Sigmoid colon (tissue), 7 donors: Measurements from ENCODE around the gene BCAS3. TPM values are rescaled to one million over a fixed set of nuclear protein-coding genes. Genes with fewer than 3 reads are reported as not detected.

Experiments
- DNase-seq: peaks from one replicate; pipeline ENCODE4 v3.0.0-alpha.2; 2019
- H3K27ac ChIP-seq, 4 donors: fragments of 200-600 bp; sonication (generic); one replicate each; pipeline ENCODE4 v1.5.1; 2016 to 2019; ENCODE audit warnings: mild to moderate bottlenecking in 1 of 4
- H3K27me3 ChIP-seq, 3 donors: fragments of 200-600 bp; sonication (generic); one replicate each; pipeline ENCODE4 v1.5.1; 2019; ENCODE audit warnings: mild to moderate bottlenecking in 1 of 3
- H3K36me3 ChIP-seq, 4 donors: fragments of 200-600 bp; sonication (generic); one replicate each; pipeline ENCODE4 v1.5.1; 2016 to 2019
- H3K4me1 ChIP-seq, 4 donors: fragments of 200-600 bp; sonication (generic); one replicate each; pipeline ENCODE4 v1.5.1; 2017 to 2019
- H3K4me3 ChIP-seq, 4 donors: fragments of 200-600 bp; sonication (generic); one replicate each; pipeline ENCODE4 v1.5.1; 2017 to 2019; ENCODE audit warnings: mild to moderate bottlenecking in 2 of 4, moderate library complexity in 1 of 4
- H3K9me3 ChIP-seq, 4 donors: fragments of 200-600 bp in 3 of 4; sonication (generic) in 3 of 4; one replicate each; pipeline versions ENCODE4 v1.5.1 to v1.6.1; 2013 to 2019
- EP300 ChIP-seq, 4 donors: sonication (generic); formaldehyde crosslinking; IDR thresholded peaks; one replicate each; pipeline ENCODE4 v1.6.1; 2017; ENCODE audit warnings: antibody characterized with exemption in 4 of 4
- POLR2A ChIP-seq, 2 donors: fragments of 450-650 bp; IDR thresholded peaks; one replicate each; pipeline ENCODE4 v1.6.1; 2016; ENCODE audit warnings: antibody characterized with exemption in 2 of 2, mild to moderate bottlenecking in 2 of 2, moderate library complexity in 2 of 2
- POLR2AphosphoS5 ChIP-seq, 4 donors: sonication (generic); formaldehyde crosslinking; IDR thresholded peaks; one replicate each; pipeline ENCODE4 v1.6.1; 2017; ENCODE audit warnings: antibody characterized with exemption in 4 of 4
- WGBS, 2 donors: extraction: QIAGEN DNeasy Blood & Tissue Kit; methylation state at CpG; one replicate each; pipeline ENCODE4 v1.1.7; 2013; 5-methylcytosine and 5-hydroxymethylcytosine counted together
- intact Hi-C: fragments of 100-400 bp; cut with DNase I; formaldehyde crosslinking; loops from one replicate; pipeline ENCODE4 v1.15.1; 2023
- polyA plus RNA-seq, 3 donors: library from polyadenylated mRNA; stranded (reverse); fragments of 200-250 nt; gene quantifications; one replicate each; pipeline ENCODE4 v1.2.3, GENCODE V29; 2013
- total RNA-seq, 4 donors: library from RNA; depleted of rRNA; stranded (reverse); fragments of >200 nt; gene quantifications; one replicate each; pipeline ENCODE4 v1.1.0, GENCODE V29; 2016
- TF ChIP-seq, protein P1 (sequence below), 4 experiments: fragments of 450-650 bp in 3 of 4; fragments of 200-600 bp in 1 of 4; IDR thresholded peaks; one replicate each; pipeline ENCODE4 v1.5.1; 2016 to 2019; ENCODE audit warnings: antibody characterized with exemption in 4 of 4, mild to moderate bottlenecking in 3 of 4, moderate library complexity in 2 of 4
- donor health status: healthy with polysubstance abuse.
- donor health status: Bipolar disorder and iron deficiency.
- donor health status: healthy.

BCAS3 gene
- total and polyA plus RNA-seq, 7 donors: 6.3 to 38.5 (median 28.5) TPM

DNA sequence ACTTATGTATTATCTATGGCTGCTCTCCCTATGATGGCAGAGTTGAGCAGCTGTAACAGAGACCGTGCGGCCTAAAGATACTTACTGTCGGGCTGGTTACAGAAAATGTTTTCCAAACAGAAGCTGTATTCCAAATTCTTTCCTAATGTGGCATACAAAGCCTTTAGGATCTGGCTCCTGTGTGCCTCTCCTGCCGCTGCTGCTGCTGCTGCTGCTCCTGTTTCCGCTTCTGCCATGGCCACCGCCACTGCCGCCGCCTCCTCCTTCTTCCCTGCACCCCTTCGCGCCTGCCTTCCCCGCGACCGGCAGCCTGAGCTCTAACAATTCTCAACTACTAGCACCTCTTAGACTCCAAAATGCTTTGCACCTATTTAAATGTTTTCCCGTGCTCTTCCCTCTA lies 458.1 kb downstream of the BCAS3 start:
- Histone ChIP-seq H3K4me1 (no peaks in the 10 kb centered on the region), H3K36me3 (no peaks in the 10 kb centered on the region), H3K27ac (no peak overlapping the region), H3K4me3 (no peak overlapping the region), H3K27me3 (no peaks in the 10 kb centered on the region), H3K9me3 (no peaks in the 10 kb centered on the region)
- TF ChIP-seq POLR2A (IDR thresholded peaks at IDR 0.05) (no peak), POLR2AphosphoS5 (IDR thresholded peaks at IDR 0.05) (no peak)
- WGBS, 2 donors: 79 to 89% methylated on average over 14 of the region's 14 CpGs
- DNase-seq: no peak
- intact Hi-C loops: no loop called here

DNA sequence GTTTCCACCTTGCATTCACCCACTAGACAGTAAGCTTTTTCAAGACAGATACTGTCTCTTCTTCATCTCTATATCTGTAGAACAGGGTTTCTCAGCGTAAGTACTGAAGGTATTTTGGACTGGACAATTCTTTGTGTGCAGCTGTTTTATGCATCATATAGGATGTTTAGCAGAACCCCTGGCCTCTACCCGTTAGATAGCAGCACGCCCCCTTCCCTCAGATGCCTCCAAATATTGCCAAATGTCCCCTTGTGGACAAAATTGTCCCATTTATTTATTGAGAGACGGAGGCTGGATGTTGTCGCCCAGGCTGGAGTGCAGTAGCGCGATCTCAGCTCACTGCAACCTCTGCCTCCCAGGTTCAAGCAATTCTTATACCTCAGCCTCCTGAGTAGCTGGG lies 458.6 kb downstream of the BCAS3 start:
- no peak for DNase-seq
- WGBS, 2 donors: 93 to 95% methylated on average over 7 of the region's 7 CpGs
- TF ChIP-seq POLR2A (IDR thresholded peaks at IDR 0.05) (no peak), EP300 (IDR thresholded peaks at IDR 0.05) (no peak), POLR2AphosphoS5 (IDR thresholded peaks at IDR 0.05) (no peak)
- TF ChIP-seq, protein P1, sequence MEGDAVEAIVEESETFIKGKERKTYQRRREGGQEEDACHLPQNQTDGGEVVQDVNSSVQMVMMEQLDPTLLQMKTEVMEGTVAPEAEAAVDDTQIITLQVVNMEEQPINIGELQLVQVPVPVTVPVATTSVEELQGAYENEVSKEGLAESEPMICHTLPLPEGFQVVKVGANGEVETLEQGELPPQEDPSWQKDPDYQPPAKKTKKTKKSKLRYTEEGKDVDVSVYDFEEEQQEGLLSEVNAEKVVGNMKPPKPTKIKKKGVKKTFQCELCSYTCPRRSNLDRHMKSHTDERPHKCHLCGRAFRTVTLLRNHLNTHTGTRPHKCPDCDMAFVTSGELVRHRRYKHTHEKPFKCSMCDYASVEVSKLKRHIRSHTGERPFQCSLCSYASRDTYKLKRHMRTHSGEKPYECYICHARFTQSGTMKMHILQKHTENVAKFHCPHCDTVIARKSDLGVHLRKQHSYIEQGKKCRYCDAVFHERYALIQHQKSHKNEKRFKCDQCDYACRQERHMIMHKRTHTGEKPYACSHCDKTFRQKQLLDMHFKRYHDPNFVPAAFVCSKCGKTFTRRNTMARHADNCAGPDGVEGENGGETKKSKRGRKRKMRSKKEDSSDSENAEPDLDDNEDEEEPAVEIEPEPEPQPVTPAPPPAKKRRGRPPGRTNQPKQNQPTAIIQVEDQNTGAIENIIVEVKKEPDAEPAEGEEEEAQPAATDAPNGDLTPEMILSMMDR (IDR thresholded peaks at IDR 0.05): no peak
- Histone ChIP-seq H3K9me3 (no peaks in the 10 kb centered on the region), H3K36me3 (no peaks in the 10 kb centered on the region), H3K4me1 (no peaks in the 10 kb centered on the region), H3K27me3 (no peaks in the 10 kb centered on the region), H3K4me3 (no peak overlapping the region), H3K27ac (no peak overlapping the region)
- intact Hi-C loops: no loop called here

DNA sequence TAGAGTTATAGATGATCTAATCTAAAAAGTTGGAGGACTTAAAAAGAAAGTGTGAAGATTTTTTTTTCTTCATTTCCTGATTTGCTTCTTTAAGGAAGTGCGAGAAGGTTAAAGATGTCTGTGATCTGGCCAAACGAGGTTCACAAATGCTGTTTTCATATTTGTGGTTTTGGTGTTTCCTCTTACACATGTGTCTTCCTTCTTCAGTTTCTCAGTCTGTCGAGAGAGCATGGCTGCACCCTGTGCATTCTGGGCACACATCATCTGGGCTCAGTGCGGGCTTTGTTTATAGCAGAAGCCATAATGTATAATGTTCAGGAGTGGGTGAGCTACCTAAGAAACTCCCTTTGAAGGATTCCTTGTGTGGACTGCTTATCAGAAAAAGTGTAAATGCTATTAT lies 461.6 kb downstream of the BCAS3 start:
- TF ChIP-seq EP300 (IDR thresholded peaks at IDR 0.05): no peak
- TF ChIP-seq POLR2AphosphoS5 (IDR thresholded peaks at IDR 0.05): no peak
- no peak for TF ChIP-seq POLR2A (IDR thresholded peaks at IDR 0.05)
- TF ChIP-seq, protein P1 (IDR thresholded peaks at IDR 0.05): no peak
- Histone ChIP-seq H3K9me3 (no peaks in the 10 kb centered on the region), H3K4me1 (peaks cover 0 to 5% (median 0%) of the 10 kb centered on the region in 4 donors), H3K36me3 (no peaks in the 10 kb centered on the region), H3K27ac (no peak overlapping the region), H3K27me3 (no peaks in the 10 kb centered on the region), H3K4me3 (no peak overlapping the region)
- WGBS, 2 donors: 2 to 13% methylated on average over 4 of the region's 4 CpGs
- intact Hi-C loops: no loop called here
- DNase-seq: no peak

DNA sequence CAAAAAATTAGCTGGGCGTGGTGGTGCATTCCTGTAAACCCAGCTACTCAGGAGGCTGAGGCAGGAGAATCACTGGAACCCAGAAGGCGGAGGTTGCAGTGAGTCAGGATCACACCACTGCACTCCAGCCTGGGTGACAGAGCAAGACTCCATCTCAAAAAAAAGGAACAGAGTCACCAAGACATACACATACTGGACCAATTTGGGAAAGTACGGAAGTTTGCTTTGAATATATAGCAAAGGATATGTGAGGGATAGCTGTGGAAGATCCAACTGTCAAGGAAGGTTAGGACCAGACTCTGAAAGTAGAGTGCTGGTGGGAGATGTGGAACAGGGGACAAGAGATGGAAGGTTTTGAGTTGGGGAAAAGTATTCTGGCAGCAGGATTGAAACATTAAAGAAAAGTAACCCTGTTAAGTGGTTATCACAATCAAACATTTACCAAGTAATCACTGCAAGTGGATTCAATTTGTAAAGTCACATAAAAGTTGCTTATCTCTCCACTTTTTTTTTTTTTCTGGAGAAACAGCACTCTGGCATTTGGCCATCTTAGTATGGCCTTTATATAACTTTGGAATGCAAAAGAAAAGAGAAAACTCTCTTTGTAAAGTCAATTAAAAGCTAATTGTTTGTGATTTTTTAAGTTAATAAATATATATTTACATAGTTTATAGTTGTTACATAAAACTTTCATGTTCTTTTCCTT lies 462.6 kb downstream of the BCAS3 start:
- Histone ChIP-seq H3K4me3 (no peak overlapping the region), H3K27me3 (no peaks in the 10 kb centered on the region), H3K4me1 (peaks cover 0 to 15% (median 3%) of the 10 kb centered on the region in 4 donors), H3K9me3 (no peaks in the 10 kb centered on the region), H3K27ac (no peak overlapping the region), H3K36me3 (no peaks in the 10 kb centered on the region)
- TF ChIP-seq POLR2AphosphoS5 (IDR thresholded peaks at IDR 0.05) (no peak), EP300 (IDR thresholded peaks at IDR 0.05) (no peak), POLR2A (IDR thresholded peaks at IDR 0.05) (no peak)
- TF ChIP-seq, protein P1 (IDR thresholded peaks at IDR 0.05): no peak
- intact Hi-C loops: no loop called here
- DNase-seq: no peak
- 29 to 86% methylated on average over 3 of the region's 3 CpGs for WGBS, 2 donors

DNA sequence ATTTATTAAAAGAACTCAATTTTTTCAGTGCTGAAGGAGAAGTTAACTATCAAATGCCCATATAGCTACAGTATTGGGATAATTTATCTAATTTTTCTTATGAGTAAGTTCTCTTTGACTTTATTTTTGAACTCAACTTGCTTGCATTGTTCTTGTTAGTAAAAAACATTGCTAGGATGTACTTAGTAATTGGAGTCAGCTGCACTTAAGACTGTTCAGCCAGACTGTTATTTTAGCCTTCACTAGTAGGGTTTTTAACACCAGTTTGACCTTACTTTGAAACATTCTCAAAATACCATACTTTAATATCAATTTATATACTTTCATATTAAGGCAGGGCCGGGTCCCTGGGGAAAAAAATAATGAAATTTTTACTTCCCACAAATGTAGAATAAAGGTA lies 465.4 kb downstream of the BCAS3 start:
- Histone ChIP-seq H3K9me3 (no peaks in the 10 kb centered on the region), H3K27me3 (no peaks in the 10 kb centered on the region), H3K36me3 (no peaks in the 10 kb centered on the region), H3K4me3 (no peak overlapping the region), H3K4me1 (peaks cover 0 to 18% (median 8%) of the 10 kb centered on the region in 4 donors), H3K27ac (no peak overlapping the region)
- WGBS, 2 donors: 92 to 94% methylated on average over 1 of the region's 1 CpG
- no peak for DNase-seq
- intact Hi-C loops: no loop called here
- TF ChIP-seq POLR2A (IDR thresholded peaks at IDR 0.05): no peak
- no peak for TF ChIP-seq POLR2AphosphoS5 (IDR thresholded peaks at IDR 0.05)
- TF ChIP-seq, protein P1 (IDR thresholded peaks at IDR 0.05): no peak
- TF ChIP-seq EP300 (IDR thresholded peaks at IDR 0.05): no peak
